PC-9 (cell line): ENCODE data around the gene CYB5R4. TPM values are rescaled to one million over a fixed set of nuclear protein-coding genes. Genes with fewer than 3 reads are reported as not detected.

Experiments
- BruUV-seq: library from RNA; stranded (reverse); fragments of 400-500 nt; replicated peaks from 2 replicates; lab custom pipeline; 2021; lab: Mats Ljungman, UMichigan
- CTCF ChIA-PET: fragments of 300-600 bp; sonication (Branson Sonifier 250); formaldehyde crosslinking; loops from one replicate; lab custom pipeline; 2022; ENCODE audit warnings: antibody characterized with exemption; lab: Charles Lee
- POLR2A ChIA-PET: fragments of 300-600 bp; sonication (Branson Sonifier 250); formaldehyde crosslinking; loops from one replicate; lab custom pipeline; 2022; ENCODE audit warnings: antibody characterized with exemption; ENCODE audit not compliant: unreplicated experiment; lab: Charles Lee
- DNase-seq, 2 experiments: peaks; one replicate each; pipeline versions ENCODE4 v3.0.0 to v3.0.0-alpha.2; 2015 to 2022; ENCODE audit warnings: mixed read lengths in 1 of 2
- H2AFZ ChIP-seq: fragments of 200-600 bp; sonication (generic); 2 replicates; pipeline ENCODE4 v1.8.1; 2017; ENCODE audit warnings: antibody characterized with exemption
- H3F3A ChIP-seq: fragments of 200-600 bp; sonication (generic); 2 replicates; pipeline ENCODE4 v1.8.1; 2017; ENCODE audit warnings: antibody characterized with exemption, mild to moderate bottlenecking, low read depth; ENCODE audit not compliant: insufficient read depth
- H3K27ac ChIP-seq: fragments of 200-600 bp; sonication (generic); 2 replicates; pipeline ENCODE4 v1.6.1; 2016; ENCODE audit warnings: mixed run types
- H3K27me3 ChIP-seq: fragments of 200-600 bp; sonication (generic); 2 replicates; pipeline ENCODE4 v1.6.1; 2016; ENCODE audit warnings: low read depth, mixed run types; ENCODE audit not compliant: insufficient read depth
- H3K36me3 ChIP-seq: fragments of 200-600 bp; sonication (generic); 2 replicates; pipeline ENCODE4 v1.6.1; 2016; ENCODE audit warnings: low read depth, mixed run types
- H3K4me1 ChIP-seq: fragments of 200-600 bp; sonication (generic); replicated peaks from 2 replicates; pipeline ENCODE4 v1.6.1; 2016; ENCODE audit warnings: mixed run types; ENCODE audit not compliant: insufficient read depth
- H3K4me2 ChIP-seq: fragments of 200-600 bp; sonication (generic); 2 replicates; pipeline ENCODE4 v1.6.1; 2017; ENCODE audit warnings: mixed run types
- H3K4me3 ChIP-seq: fragments of 200-600 bp; sonication (generic); 2 replicates; pipeline ENCODE4 v1.6.1; 2016; ENCODE audit warnings: mixed run types
- H3K79me2 ChIP-seq: fragments of 200-600 bp; sonication (generic); 2 replicates; pipeline ENCODE4 v1.6.1; 2017; ENCODE audit warnings: low read depth, mixed run types
- H3K9me2 ChIP-seq: fragments of 200-600 bp; sonication (generic); 2 replicates; pipeline ENCODE4 v1.8.1; 2017; ENCODE audit warnings: mild to moderate bottlenecking; ENCODE audit not compliant: insufficient read depth
- H3K9me3 ChIP-seq: fragments of 200-600 bp; sonication (generic); 2 replicates; pipeline ENCODE4 v1.8.1; 2016; ENCODE audit warnings: low read depth; ENCODE audit not compliant: insufficient read depth
- H4K20me1 ChIP-seq: fragments of 200-600 bp; sonication (generic); 2 replicates; pipeline ENCODE4 v1.8.1; 2017; ENCODE audit not compliant: insufficient read depth
- CTCF ChIP-seq: fragments of 200-600 bp; sonication (generic); conservative IDR thresholded peaks from 2 replicates; pipeline ENCODE4 v1.6.1; 2017; ENCODE audit warnings: mixed run types, antibody characterized with exemption, mild to moderate bottlenecking, moderate library complexity
- EZH2 ChIP-seq: fragments of 200-600 bp; sonication (generic); IDR thresholded peaks from 2 replicates; pipeline ENCODE4 v1.8.0; 2017; ENCODE audit warnings: antibody characterized with exemption, low read depth
- intact Hi-C: fragments of 100-400 bp; cut with micrococcal nuclease; formaldehyde crosslinking; loops from one replicate; pipeline ENCODE4 v1.10.0; 2022; ENCODE audit not compliant: unreplicated experiment
- total RNA-seq: library from RNA; stranded (reverse); gene quantifications from 2 replicates; pipeline ENCODE4 v1.2.3, GENCODE V29; 2021

Gene CYB5R4
- total RNA-seq, 1 experiment from 2014 or later = 22.7 TPM

- Histone ChIP-seq H3K27me3 (no peaks in the 10 kb centered on the region), H2AFZ (no peak overlapping the region), H3K9me3 (no peaks in the 10 kb centered on the region), H3K27ac (no peak overlapping the region), H3K36me3 (no peaks in the 10 kb centered on the region), H4K20me1 (no peaks in the 10 kb centered on the region), H3K4me1 (no peaks in the 10 kb centered on the region), H3K9me2 (no peaks in the 10 kb centered on the region), H3K4me2 (no peak overlapping the region), H3K79me2 (no peaks in the 10 kb centered on the region), H3K4me3 (no peak overlapping the region), H3F3A (no peaks in the 10 kb centered on the region)
- TF ChIP-seq EZH2 (no peak), CTCF (no peak)
- no peak for DNase-seq
- BruUV-seq = no TSS peak
- intact Hi-C loops = no loop called here
- POLR2A ChIA-PET = no interaction called here
- CTCF ChIA-PET = no interaction called here
Measured at GRCh38 chr6:84003654-84004053, 144.2 kb downstream of the CYB5R4 start.

GRCh38 chr6:84007871-84008270 lies 148.4 kb downstream of the CYB5R4 start:
- no peak for TF ChIP-seq EZH2
- TF ChIP-seq CTCF = no peak
- Histone ChIP-seq H3K9me3 (no peaks in the 10 kb centered on the region), H3K9me2 (no peaks in the 10 kb centered on the region), H3F3A (no peaks in the 10 kb centered on the region), H3K4me1 (no peaks in the 10 kb centered on the region), H3K79me2 (no peaks in the 10 kb centered on the region), H2AFZ (no peak overlapping the region), H4K20me1 (no peaks in the 10 kb centered on the region), H3K36me3 (no peaks in the 10 kb centered on the region), H3K27me3 (no peaks in the 10 kb centered on the region), H3K4me2 (no peak overlapping the region), H3K4me3 (no peak overlapping the region), H3K27ac (no peak overlapping the region)
- ChIA-PET POLR2A (no interaction called here), CTCF (no interaction called here)
- intact Hi-C loops = no loop called here
- no peak for DNase-seq
- BruUV-seq = no TSS peak

GRCh38 chr6:84013354-84013753 lies 153.9 kb downstream of the CYB5R4 start:
- Histone ChIP-seq H3K27ac (no peak overlapping the region), H3K4me1 (no peaks in the 10 kb centered on the region), H3K4me2 (no peak overlapping the region), H3K36me3 (no peaks in the 10 kb centered on the region), H3K9me2 (no peaks in the 10 kb centered on the region), H3K27me3 (no peaks in the 10 kb centered on the region), H2AFZ (no peak overlapping the region), H3F3A (no peaks in the 10 kb centered on the region), H4K20me1 (no peaks in the 10 kb centered on the region), H3K79me2 (no peaks in the 10 kb centered on the region), H3K9me3 (no peaks in the 10 kb centered on the region), H3K4me3 (no peak overlapping the region)
- BruUV-seq = no TSS peak
- TF ChIP-seq EZH2 (no peak), CTCF (no peak)
- no peak for DNase-seq
- intact Hi-C loops = no loop called here
- CTCF ChIA-PET = no interaction called here
- POLR2A ChIA-PET = no interaction called here
